Type B pancreatic cell (in vitro differentiated cells): Measurements from ENCODE around the gene TBKBP1. TPM values are rescaled to one million over a fixed set of nuclear protein-coding genes. Genes with fewer than 3 reads are reported as not detected.

Source experiments
- DNase-seq: peaks from one replicate; pipeline ENCODE4 v3.0.0; 2021; ENCODE audit warnings: mixed read lengths; ENCODE audit not compliant: unreplicated experiment; ENCODE audit errors: extremely low spot score
- H3K27ac Mint-ChIP-seq: 2 replicates; pipeline ENCODE4 v1.8.0; 2021; ENCODE audit warnings: mild to moderate bottlenecking, mixed read lengths
- H3K27me3 Mint-ChIP-seq: 2 replicates; pipeline ENCODE4 v1.8.0; 2021; ENCODE audit warnings: mixed read lengths
- H3K36me3 Mint-ChIP-seq: 2 replicates; pipeline ENCODE4 v1.8.0; 2021; ENCODE audit warnings: mixed read lengths
- H3K4me1 Mint-ChIP-seq: one replicate; pipeline ENCODE4 v1.8.0; 2021; ENCODE audit warnings: mixed read lengths; ENCODE audit not compliant: unreplicated experiment
- H3K4me3 Mint-ChIP-seq: 2 replicates; pipeline ENCODE4 v1.8.0; 2021; ENCODE audit warnings: mild to moderate bottlenecking, mixed read lengths
- H3K9me3 Mint-ChIP-seq: 2 replicates; pipeline ENCODE4 v1.8.0; 2021; ENCODE audit warnings: mixed read lengths
- CTCF ChIP-seq: fragments of 200-600 bp; sonication (generic); conservative IDR thresholded peaks from 2 replicates; pipeline ENCODE4 v1.5.0; 2021; ENCODE audit warnings: antibody characterized with exemption, mild to moderate bottlenecking
- total RNA-seq: library from RNA; stranded (reverse); gene quantifications from 2 replicates; pipeline ENCODE4 v1.2.1, GENCODE V29; 2021; ENCODE audit warnings: low replicate concordance

The TBKBP1 gene
- total RNA-seq, 1 donor from 2014 or later, result 19.7 TPM

- no peak for TF ChIP-seq CTCF
- H3K27ac Mint-ChIP-seq, result no peak overlapping the region
- H3K9me3 Mint-ChIP-seq, result no peaks in the 10 kb centered on the region
Observed at GRCh38 chr17:47702391-47702995, 8.5 kb downstream of the TBKBP1 start.

GRCh38 chr17:47703191-47703591, 9.2 kb downstream of the TBKBP1 start:
- TF ChIP-seq CTCF, result no peak
- no peaks in the 10 kb centered on the region for H3K36me3 Mint-ChIP-seq
- H3K4me1 Mint-ChIP-seq, result peaks cover 15% of the 10 kb centered on the region
- no peak overlapping the region for H3K27ac Mint-ChIP-seq
- DNase-seq, result no peak
- no peaks in the 10 kb centered on the region for H3K9me3 Mint-ChIP-seq
- no peak overlapping the region for H3K4me3 Mint-ChIP-seq
- peaks cover 11% of the 10 kb centered on the region for H3K27me3 Mint-ChIP-seq

More at GRCh38 chr17:47702391-47702995, 8.5 kb downstream of the TBKBP1 start:
- no peaks in the 10 kb centered on the region for H3K36me3 Mint-ChIP-seq
- peaks cover 12% of the 10 kb centered on the region for H3K4me1 Mint-ChIP-seq
- H3K27me3 Mint-ChIP-seq, result peaks cover 5% of the 10 kb centered on the region
- no peak overlapping the region for H3K4me3 Mint-ChIP-seq
- DNase-seq, result no peak

GRCh38 chr17:47703671-47704070, 9.7 kb downstream of the TBKBP1 start:
- Mint-ChIP-seq H3K9me3 (no peaks in the 10 kb centered on the region), H3K4me3 (no peak overlapping the region), H3K4me1 (peaks cover 15% of the 10 kb centered on the region), H3K27me3 (peaks cover 13% of the 10 kb centered on the region), H3K36me3 (no peaks in the 10 kb centered on the region), H3K27ac (no peak overlapping the region)
- no peak for TF ChIP-seq CTCF
- DNase-seq, result no peak

GRCh38 chr17:47704116-47704515, 10.2 kb downstream of the TBKBP1 start:
- Mint-ChIP-seq H3K4me1 (peaks cover 15% of the 10 kb centered on the region), H3K4me3 (no peak overlapping the region), H3K27me3 (peaks cover 13% of the 10 kb centered on the region), H3K27ac (no peak overlapping the region), H3K36me3 (no peaks in the 10 kb centered on the region), H3K9me3 (no peaks in the 10 kb centered on the region)
- no peak for TF ChIP-seq CTCF
- no peak for DNase-seq

- peaks cover 2% of the 10 kb centered on the region for H3K36me3 Mint-ChIP-seq
- DNase-seq, result no peak
- no peak overlapping the region for H3K4me3 Mint-ChIP-seq
- TF ChIP-seq CTCF, result no peak
- H3K27me3 Mint-ChIP-seq, result peaks cover 13% of the 10 kb centered on the region
- H3K9me3 Mint-ChIP-seq, result no peaks in the 10 kb centered on the region
- peaks cover 15% of the 10 kb centered on the region for H3K4me1 Mint-ChIP-seq
- no peak overlapping the region for H3K27ac Mint-ChIP-seq
Observed at GRCh38 chr17:47704736-47705135, 10.8 kb downstream of the TBKBP1 start.
